Sigmoid colon (tissue), 4 donors: Measurements from ENCODE around the gene HIVEP2.

Experiments
- POLR2AphosphoS5 ChIP-seq, 4 donors: sonication (generic); formaldehyde crosslinking; IDR thresholded peaks; one replicate each; pipeline ENCODE4 v1.6.1; 2017; ENCODE audit warnings: antibody characterized with exemption in 4 of 4
- TF ChIP-seq, protein P1 (sequence below), 4 experiments: fragments of 450-650 bp in 3 of 4; fragments of 200-600 bp in 1 of 4; IDR thresholded peaks; one replicate each; pipeline ENCODE4 v1.5.1; 2016 to 2019; ENCODE audit warnings: antibody characterized with exemption in 4 of 4, mild to moderate bottlenecking in 3 of 4, moderate library complexity in 2 of 4

DNA sequence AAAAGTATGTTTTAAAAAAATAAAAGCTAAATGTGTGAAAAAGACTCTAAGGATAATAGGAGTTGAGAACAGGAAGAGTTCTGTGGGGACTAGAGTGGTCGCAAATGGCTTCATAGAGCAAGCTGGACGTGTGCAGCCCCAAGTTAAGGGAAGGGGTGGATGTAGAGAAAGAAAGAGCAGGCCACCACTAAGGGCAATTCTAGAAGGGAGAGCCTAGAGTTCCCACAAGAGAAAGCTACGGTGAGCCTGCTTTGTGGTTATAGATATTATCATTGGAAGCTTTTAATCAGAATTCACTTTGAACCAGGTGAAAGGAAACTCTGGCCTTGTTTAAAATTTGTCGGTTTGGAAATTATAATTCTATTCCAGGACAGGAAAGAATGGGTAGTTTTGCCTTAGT lies 101.6 kb downstream of the HIVEP2 start:
- TF ChIP-seq, protein P1, sequence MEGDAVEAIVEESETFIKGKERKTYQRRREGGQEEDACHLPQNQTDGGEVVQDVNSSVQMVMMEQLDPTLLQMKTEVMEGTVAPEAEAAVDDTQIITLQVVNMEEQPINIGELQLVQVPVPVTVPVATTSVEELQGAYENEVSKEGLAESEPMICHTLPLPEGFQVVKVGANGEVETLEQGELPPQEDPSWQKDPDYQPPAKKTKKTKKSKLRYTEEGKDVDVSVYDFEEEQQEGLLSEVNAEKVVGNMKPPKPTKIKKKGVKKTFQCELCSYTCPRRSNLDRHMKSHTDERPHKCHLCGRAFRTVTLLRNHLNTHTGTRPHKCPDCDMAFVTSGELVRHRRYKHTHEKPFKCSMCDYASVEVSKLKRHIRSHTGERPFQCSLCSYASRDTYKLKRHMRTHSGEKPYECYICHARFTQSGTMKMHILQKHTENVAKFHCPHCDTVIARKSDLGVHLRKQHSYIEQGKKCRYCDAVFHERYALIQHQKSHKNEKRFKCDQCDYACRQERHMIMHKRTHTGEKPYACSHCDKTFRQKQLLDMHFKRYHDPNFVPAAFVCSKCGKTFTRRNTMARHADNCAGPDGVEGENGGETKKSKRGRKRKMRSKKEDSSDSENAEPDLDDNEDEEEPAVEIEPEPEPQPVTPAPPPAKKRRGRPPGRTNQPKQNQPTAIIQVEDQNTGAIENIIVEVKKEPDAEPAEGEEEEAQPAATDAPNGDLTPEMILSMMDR (IDR thresholded peaks at IDR 0.05), result no peak
- TF ChIP-seq POLR2AphosphoS5 (IDR thresholded peaks at IDR 0.05), result no peak
